ENCODE measurements around the gene TFF2. TPM values are rescaled to one million over a fixed set of nuclear protein-coding genes. Genes with fewer than 3 reads are reported as not detected.

Gene TFF2
- total RNA-seq, 1 donor from 2014 or later: not detected

- DNase-seq: no peak
Measured at GRCh38 chr21:42366292-42367010, 15.7 kb upstream of the TFF2 start, which contains the start of gene TFF1. TFF1 (minus strand) TSS chr21:42366535; CDS start chr21:42366495, 40 bp downstream.

- DNase-seq: no peak
Measured at GRCh38 chr21:42365770-42366169, 15.0 kb upstream of the TFF2 start.

GRCh38 chr21:42364304-42364865, 13.6 kb upstream of the TFF2 start:
- no peak for DNase-seq

GRCh38 chr21:42363312-42363711, 12.5 kb upstream of the TFF2 start:
- DNase-seq: no peak

- no peak for DNase-seq
Measured at GRCh38 chr21:42362700-42363099, 11.9 kb upstream of the TFF2 start.

- DNase-seq: no peak
Measured at GRCh38 chr21:42362198-42362597, 11.4 kb upstream of the TFF2 start.

GRCh38 chr21:42361286-42361685, 10.5 kb upstream of the TFF2 start:
- DNase-seq: no peak

GRCh38 chr21:42360317-42360716, 9.5 kb upstream of the TFF2 start:
- DNase-seq: no peak

- DNase-seq: no peak
Measured at GRCh38 chr21:42358937-42359336, 8.1 kb upstream of the TFF2 start.

GRCh38 chr21:42358261-42358660, 7.5 kb upstream of the TFF2 start:
- DNase-seq: no peak

GRCh38 chr21:42357307-42357706, 6.5 kb upstream of the TFF2 start:
- no peak for DNase-seq

GRCh38 chr21:42356650-42357049, 5.9 kb upstream of the TFF2 start:
- no peak for DNase-seq

- DNase-seq: no peak
Measured at GRCh38 chr21:42356046-42356445, 5.3 kb upstream of the TFF2 start.

- no peak for DNase-seq
Measured at GRCh38 chr21:42353623-42354022, 2.8 kb upstream of the TFF2 start.

- DNase-seq: no peak
Measured at GRCh38 chr21:42352441-42353095, 1.8 kb upstream of the TFF2 start.

GRCh38 chr21:42351626-42352440, 1.0 kb upstream of the TFF2 start:
- no peak for DNase-seq

- no peak for DNase-seq
Measured at GRCh38 chr21:42350318-42350910, 380 bp downstream of the TFF2 start.

GRCh38 chr21:42349420-42350317, 1.1 kb downstream of the TFF2 start:
- DNase-seq: no peak

- DNase-seq: no peak
Measured at GRCh38 chr21:42348762-42349161, 2.0 kb downstream of the TFF2 start.

GRCh38 chr21:42347601-42348327, 3.0 kb downstream of the TFF2 start:
- DNase-seq: no peak
